ENCODE data around the gene SLC47A2.

Gene SLC47A2

DNA sequence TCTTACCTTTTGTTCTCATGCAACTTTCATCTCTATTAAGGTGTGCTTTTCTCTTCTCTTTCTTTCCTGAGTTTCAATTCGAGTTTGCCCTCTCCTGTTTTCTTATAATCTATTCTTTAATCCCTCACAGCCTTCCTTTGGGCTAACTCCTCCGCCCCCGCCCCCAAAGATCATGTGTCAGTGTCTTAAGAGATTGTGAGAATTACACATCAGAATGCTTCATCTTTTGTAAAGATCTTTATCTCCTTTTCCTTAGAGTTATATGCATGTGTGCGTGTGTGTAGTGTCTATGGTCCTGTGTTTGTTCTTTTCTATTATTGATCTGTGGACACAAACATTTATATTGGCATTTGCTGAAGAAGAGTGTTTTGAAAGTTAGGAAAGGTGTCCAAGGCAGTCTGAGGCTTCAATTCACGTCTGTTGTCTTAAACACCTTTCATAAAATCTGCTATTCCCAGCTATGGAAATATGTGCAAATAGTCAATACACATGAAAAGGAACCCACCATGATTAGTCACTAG is 74.0 kb downstream of the SLC47A2 start:
- DNase-seq (ENCODE audit: low read depth in 3 of 3) = no peak

DNA sequence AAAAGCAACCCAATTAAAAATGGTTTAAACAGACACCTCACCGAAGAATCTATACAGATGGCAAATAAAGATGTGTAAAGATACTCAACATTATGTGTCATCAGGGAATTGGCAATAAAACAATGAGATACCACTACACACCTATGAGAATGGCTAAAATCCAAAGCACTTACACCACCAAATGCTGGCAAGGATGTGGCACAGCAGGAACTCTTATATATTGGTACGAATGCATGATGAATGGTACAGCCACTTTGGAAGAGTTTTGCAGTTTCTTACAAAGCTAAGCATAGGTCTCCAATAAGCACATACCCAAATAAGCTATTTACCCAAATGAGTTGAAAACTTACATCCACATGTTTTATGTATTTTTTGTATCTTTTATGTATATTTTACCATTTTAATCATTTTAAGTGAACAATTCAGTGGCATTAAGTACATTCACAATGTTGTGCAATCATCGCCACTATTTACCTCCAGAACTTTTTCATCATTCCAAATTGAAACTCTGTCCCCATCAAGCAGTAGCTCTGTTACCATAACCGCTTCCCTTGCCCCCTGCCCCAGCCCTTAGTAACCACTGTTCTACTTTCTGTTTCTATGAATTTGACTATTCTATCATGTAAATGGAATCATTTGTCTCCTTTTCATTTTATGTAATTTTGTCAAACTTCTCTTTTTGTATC is 74.6 kb downstream of the SLC47A2 start:
- DNase-seq (ENCODE audit: low read depth in 3 of 3) = no peak

DNA sequence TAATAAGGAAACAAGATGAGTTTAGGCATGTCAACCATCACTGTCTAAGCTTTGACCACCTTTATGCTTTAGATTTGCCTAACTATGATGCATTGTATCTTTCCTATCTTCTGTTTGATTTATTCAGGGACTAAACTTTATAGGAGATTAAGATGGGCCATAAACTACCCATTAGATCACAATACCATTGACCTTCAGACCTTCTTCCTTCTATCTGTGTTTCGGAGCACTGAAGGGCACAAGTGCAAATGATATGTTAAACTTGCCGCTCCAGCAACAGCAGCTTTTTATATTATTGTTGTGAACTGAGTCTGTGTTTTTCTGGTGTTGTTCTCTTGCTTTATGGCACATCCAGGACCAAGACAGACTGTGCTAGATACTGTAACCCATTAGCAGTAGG is 84.5 kb downstream of the SLC47A2 start:
- DNase-seq (ENCODE audit: low read depth in 3 of 3) = no peak

DNA sequence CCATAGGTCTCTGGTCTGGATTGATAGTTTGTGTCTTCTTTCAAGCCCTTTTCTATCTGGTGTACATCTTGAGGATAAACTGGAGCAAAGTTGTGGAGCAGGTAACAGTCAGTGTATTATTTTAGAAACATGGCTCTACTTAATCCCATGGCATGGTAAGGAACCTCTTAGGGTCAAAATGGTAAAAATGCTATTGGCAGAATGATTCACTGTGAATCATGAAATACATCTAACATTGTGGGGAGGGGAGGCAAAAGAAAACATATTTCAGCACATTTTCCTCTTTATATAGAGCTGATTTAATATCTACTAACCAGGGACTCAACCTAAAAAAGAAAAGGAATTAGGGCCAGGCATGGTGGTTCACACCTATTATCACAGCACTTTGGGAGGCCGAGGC is 85.7 kb downstream of the SLC47A2 start:
- DNase-seq (ENCODE audit: low read depth in 3 of 3) = no peak

DNA sequence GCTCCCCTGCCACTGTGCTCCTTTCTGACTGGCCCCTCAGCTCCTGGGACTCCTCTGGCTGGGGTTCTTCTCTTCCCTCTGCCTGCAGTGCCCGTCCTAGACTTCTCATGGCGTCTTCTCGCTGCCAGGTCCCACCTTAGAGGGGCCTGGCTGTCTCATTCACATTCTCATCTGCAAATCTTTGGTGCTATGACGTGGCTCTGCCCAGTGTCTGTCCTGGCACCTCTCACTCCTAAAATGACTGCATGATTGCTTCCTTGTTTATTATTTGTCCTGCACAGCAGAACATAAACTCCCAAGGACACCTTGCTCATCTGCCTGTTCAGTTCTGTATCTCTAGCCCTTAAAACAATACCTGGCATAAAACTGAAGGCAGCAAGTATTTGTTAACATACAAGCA is 86.3 kb downstream of the SLC47A2 start:
- DNase-seq (ENCODE audit: low read depth in 3 of 3) = no peak

DNA sequence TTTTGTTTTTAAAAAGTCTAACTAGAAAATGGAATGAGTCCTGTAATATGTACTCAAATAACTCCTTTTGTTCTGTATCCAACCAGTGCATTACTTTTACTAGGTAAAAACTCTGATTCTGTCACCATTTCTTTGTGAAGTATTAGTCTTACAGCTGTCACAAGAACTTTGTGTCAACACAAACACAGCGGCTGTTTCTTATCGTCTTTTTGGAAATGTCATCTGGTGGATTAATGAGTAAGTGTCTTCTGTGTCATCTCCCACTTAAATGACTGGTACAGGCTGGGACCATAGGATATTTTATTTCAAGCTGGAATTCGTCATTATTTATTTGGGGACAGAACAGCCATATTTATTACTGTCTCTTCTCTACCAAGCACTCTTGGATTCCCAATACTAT is 86.9 kb downstream of the SLC47A2 start:
- DNase-seq (ENCODE audit: low read depth in 3 of 3) = no peak
